ENCODE data around the gene ANXA6. TPM values are rescaled to one million over a fixed set of nuclear protein-coding genes. Genes with fewer than 3 reads are reported as not detected.

Gene ANXA6
- total RNA-seq, 2 experiments from 2014 or later: 26.1 to 74.1 TPM

DNA sequence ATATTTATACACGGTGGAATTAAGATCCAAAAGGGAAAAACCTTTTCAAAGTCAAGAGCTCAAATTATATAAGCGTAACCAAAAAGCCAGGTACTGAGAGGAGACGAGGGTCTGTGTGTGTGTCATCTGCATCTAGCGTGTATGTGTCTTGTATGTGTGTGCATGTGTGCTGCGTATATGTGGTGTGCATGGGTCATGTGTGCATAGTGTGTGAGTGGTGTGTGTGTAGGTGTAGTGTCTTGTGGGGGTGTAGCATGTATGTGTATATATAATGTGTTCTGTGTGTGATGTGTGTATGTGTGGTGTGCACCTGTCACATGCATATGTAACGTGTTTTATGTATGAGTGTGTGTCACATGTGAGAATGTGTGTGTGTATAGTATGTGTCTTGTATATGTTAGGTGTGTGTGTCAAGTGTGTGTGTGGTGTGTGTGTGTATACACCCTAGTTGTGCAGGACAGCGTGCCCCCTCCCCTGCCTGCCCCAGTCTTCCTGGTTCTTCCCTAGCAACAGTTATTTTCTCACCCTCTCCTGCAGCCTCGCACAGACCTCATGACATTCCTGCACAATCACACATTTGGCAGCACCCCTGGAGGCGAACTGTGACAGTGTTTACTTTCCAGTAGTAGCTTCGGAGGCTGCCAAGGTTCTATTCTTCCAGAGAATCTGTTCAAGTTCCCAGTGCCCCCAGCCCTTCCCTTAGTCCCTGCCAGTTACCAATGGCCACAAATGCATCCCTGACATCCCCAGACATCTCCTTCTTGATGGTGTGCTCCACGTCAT lies 49.6 kb downstream of the ANXA6 start:
- no peak for TF ChIP-seq CTCF (conservative IDR thresholded peaks at IDR 0.05; ENCODE audit: low read length)
- TF ChIP-seq EZH2phosphoT487 (IDR thresholded peaks at IDR 0.05; ENCODE audit: borderline replicate concordance, low read depth, low read length): no peak
- Histone ChIP-seq H3K4me2 (ENCODE audit: low read length) (no peak overlapping the region), H3K4me1 (ENCODE audit: insufficient read depth, low read length, poor library complexity, severe bottlenecking) (peaks cover 9% of the 10 kb centered on the region), H3K9me3 (ENCODE audit: low read length) (no peaks in the 10 kb centered on the region), H2AFZ (ENCODE audit: low read length) (no peak overlapping the region), H3K79me2 (ENCODE audit: insufficient read depth, low read depth, low read length) (no peaks in the 10 kb centered on the region), H3K9me2 (ENCODE audit: insufficient read depth, low read length) (no peaks in the 10 kb centered on the region), H4K20me1 (ENCODE audit: insufficient read depth, low read length) (no peaks in the 10 kb centered on the region), H3K4me3 (ENCODE audit: low read depth, low read length, poor library complexity, severe bottlenecking) (no peak overlapping the region), H3K27ac (ENCODE audit: low read depth, low read length, poor library complexity, severe bottlenecking) (no peak overlapping the region), H3K36me3 (ENCODE audit: insufficient read depth, low read length) (peaks cover 13% of the 10 kb centered on the region; the same call in 1 of the 2 replicates)
- CTCF ChIA-PET (ENCODE audit: unreplicated experiment): no interaction called here
- no TSS peak for BruUV-seq (replicated peaks)
- intact Hi-C loops (cut with micrococcal nuclease; ENCODE audit: unreplicated experiment): no loop called here
- no peak for DNase-seq (ENCODE audit: low spot score)
- POLR2A ChIA-PET: interaction anchor here (0.7 kb wide), 1 partner anchor 18 kb away, joined by 3 read pairs; no protein-coding TSS in a partner anchor

- ChIA-PET POLR2A (interaction anchor here (1.1 kb wide), 1 partner anchor 9 kb away, joined by 5 read pairs; no protein-coding TSS in a partner anchor), CTCF (ENCODE audit: unreplicated experiment) (no interaction called here)
- H3K4me2 ChIP-seq (ENCODE audit: low read length): no peak overlapping the region
- no peak overlapping the region for H3K27ac ChIP-seq (ENCODE audit: low read depth, low read length, poor library complexity, severe bottlenecking)
- no peaks in the 10 kb centered on the region for H3K79me2 ChIP-seq (ENCODE audit: insufficient read depth, low read depth, low read length)
- H2AFZ ChIP-seq (ENCODE audit: low read length): no peak overlapping the region
- TF ChIP-seq EZH2phosphoT487 (IDR thresholded peaks at IDR 0.05; ENCODE audit: borderline replicate concordance, low read depth, low read length) (no peak), CTCF (conservative IDR thresholded peaks at IDR 0.05; ENCODE audit: low read length) (no peak)
- intact Hi-C loops (cut with micrococcal nuclease; ENCODE audit: unreplicated experiment): no loop called here
- BruUV-seq (replicated peaks): no TSS peak
- no peak overlapping the region for H3K4me3 ChIP-seq (ENCODE audit: low read depth, low read length, poor library complexity, severe bottlenecking)
- no peaks in the 10 kb centered on the region for H4K20me1 ChIP-seq (ENCODE audit: insufficient read depth, low read length)
- peaks cover 9% of the 10 kb centered on the region for H3K4me1 ChIP-seq (ENCODE audit: insufficient read depth, low read length, poor library complexity, severe bottlenecking)
- no peaks in the 10 kb centered on the region for H3K9me2 ChIP-seq (ENCODE audit: insufficient read depth, low read length)
- peaks cover 9% of the 10 kb centered on the region; the same call in 1 of the 2 replicates for H3K36me3 ChIP-seq (ENCODE audit: insufficient read depth, low read length)
- no peaks in the 10 kb centered on the region for H3K9me3 ChIP-seq (ENCODE audit: low read length)
- DNase-seq (ENCODE audit: low spot score): no peak
Measured at GRCh38 chr5:151107084-151107483, 50.5 kb downstream of the ANXA6 start.

DNA sequence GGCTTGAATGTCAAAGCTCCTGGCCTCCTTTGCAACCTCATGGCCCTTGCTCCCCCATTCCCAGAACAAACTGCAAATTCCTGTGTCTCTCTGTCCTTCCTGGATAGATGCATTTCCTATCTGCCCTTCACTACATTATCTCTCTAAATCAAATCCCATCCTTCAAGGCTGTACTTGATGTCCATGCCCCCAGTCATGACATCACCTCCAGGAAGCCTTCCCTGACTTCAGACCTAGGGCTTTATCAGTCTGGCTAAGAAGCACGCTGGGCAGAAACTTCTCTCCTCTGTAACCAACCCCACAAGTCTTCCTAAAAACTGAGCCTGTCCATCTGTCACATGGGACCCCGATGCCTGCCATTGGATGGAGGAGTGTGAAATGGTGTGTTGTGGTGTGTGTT lies 51.1 kb downstream of the ANXA6 start:
- TF ChIP-seq CTCF (conservative IDR thresholded peaks at IDR 0.05; ENCODE audit: low read length) (no peak), EZH2phosphoT487 (IDR thresholded peaks at IDR 0.05; ENCODE audit: borderline replicate concordance, low read depth, low read length) (no peak)
- Histone ChIP-seq H3K4me2 (ENCODE audit: low read length) (no peak overlapping the region), H4K20me1 (ENCODE audit: insufficient read depth, low read length) (no peaks in the 10 kb centered on the region), H3K4me1 (ENCODE audit: insufficient read depth, low read length, poor library complexity, severe bottlenecking) (peaks cover 9% of the 10 kb centered on the region), H3K9me3 (ENCODE audit: low read length) (no peaks in the 10 kb centered on the region), H3K79me2 (ENCODE audit: insufficient read depth, low read depth, low read length) (no peaks in the 10 kb centered on the region), H3K27ac (ENCODE audit: low read depth, low read length, poor library complexity, severe bottlenecking) (no peak overlapping the region), H2AFZ (ENCODE audit: low read length) (no peak overlapping the region), H3K36me3 (ENCODE audit: insufficient read depth, low read length) (peaks cover 9% of the 10 kb centered on the region; the same call in 1 of the 2 replicates), H3K4me3 (ENCODE audit: low read depth, low read length, poor library complexity, severe bottlenecking) (no peak overlapping the region), H3K9me2 (ENCODE audit: insufficient read depth, low read length) (no peaks in the 10 kb centered on the region)
- no peak for DNase-seq (ENCODE audit: low spot score)
- CTCF ChIA-PET (ENCODE audit: unreplicated experiment): interaction anchor here (1.2 kb wide), 1 partner anchor 9 kb away, joined by 4 read pairs; no protein-coding TSS in a partner anchor
- no TSS peak for BruUV-seq (replicated peaks)
- intact Hi-C loops (cut with micrococcal nuclease; ENCODE audit: unreplicated experiment): no loop called here
- POLR2A ChIA-PET: interaction anchor here (1.1 kb wide), 1 partner anchor 9 kb away, joined by 5 read pairs; no protein-coding TSS in a partner anchor

All from OCI-LY7 (cell line).